Gastrocnemius medialis (tissue), 4 donors: Measurements from ENCODE around the gene SNX11.

ENCODE experiments used
- POLR2A ChIP-seq, 2 donors: fragments of 450-650 bp; IDR thresholded peaks; one replicate each; pipeline ENCODE4 v1.6.1; 2017; ENCODE audit warnings: antibody characterized with exemption in 2 of 2, mild to moderate bottlenecking in 2 of 2, moderate library complexity in 2 of 2
- TF ChIP-seq, protein P1 (sequence below), 5 experiments: fragments of 450-650 bp in 3 of 5; fragments of 200-600 bp in 2 of 5; sonication (generic) in 2 of 5; IDR thresholded peaks in 4 of 5; conservative IDR thresholded peaks in 1 of 5; 1 replicate in 4 of 5; 2 replicates in 1 of 5; pipeline ENCODE4 v1.5.1; 2016 to 2019; ENCODE audit warnings: antibody characterized with exemption in 5 of 5, mild to moderate bottlenecking in 3 of 5, moderate library complexity in 3 of 5

- TF ChIP-seq POLR2A (IDR thresholded peaks at IDR 0.05), result no peak
- TF ChIP-seq, protein P1, sequence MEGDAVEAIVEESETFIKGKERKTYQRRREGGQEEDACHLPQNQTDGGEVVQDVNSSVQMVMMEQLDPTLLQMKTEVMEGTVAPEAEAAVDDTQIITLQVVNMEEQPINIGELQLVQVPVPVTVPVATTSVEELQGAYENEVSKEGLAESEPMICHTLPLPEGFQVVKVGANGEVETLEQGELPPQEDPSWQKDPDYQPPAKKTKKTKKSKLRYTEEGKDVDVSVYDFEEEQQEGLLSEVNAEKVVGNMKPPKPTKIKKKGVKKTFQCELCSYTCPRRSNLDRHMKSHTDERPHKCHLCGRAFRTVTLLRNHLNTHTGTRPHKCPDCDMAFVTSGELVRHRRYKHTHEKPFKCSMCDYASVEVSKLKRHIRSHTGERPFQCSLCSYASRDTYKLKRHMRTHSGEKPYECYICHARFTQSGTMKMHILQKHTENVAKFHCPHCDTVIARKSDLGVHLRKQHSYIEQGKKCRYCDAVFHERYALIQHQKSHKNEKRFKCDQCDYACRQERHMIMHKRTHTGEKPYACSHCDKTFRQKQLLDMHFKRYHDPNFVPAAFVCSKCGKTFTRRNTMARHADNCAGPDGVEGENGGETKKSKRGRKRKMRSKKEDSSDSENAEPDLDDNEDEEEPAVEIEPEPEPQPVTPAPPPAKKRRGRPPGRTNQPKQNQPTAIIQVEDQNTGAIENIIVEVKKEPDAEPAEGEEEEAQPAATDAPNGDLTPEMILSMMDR (IDR thresholded peaks at IDR 0.05 in 4 of 5, conservative IDR thresholded peaks at IDR 0.05 in 1 of 5), result no peak
Measured at GRCh38 chr17:48161127-48161905, 53.8 kb downstream of the SNX11 start.
